Stimulated activated CD4-positive, alpha-beta T cell treated with anti-CD3 and anti-CD28 coated beads, TNF-alpha, amount 100 ng/mL, for 24 hours (primary cell): ENCODE measurements around the gene VDAC1.

ENCODE experiments used
- DNase-seq, 3 experiments: peaks; one replicate each; pipeline ENCODE4 v3.0.0-alpha.2; 2020; ENCODE audit warnings: low read depth in 3 of 3

VDAC1 gene

GRCh38 chr5:134025786-134026185 is 21.0 kb upstream of the VDAC1 start:
- no peak for DNase-seq

- no peak for DNase-seq
Observed at GRCh38 chr5:134024811-134025210, 20.0 kb upstream of the VDAC1 start.

GRCh38 chr5:134022333-134022732 is 17.6 kb upstream of the VDAC1 start:
- DNase-seq = no peak

- DNase-seq = no peak
Observed at GRCh38 chr5:134020188-134020587, 15.4 kb upstream of the VDAC1 start.

- DNase-seq = no peak
Observed at GRCh38 chr5:134019636-134020035, 14.9 kb upstream of the VDAC1 start.

- DNase-seq = no peak
Observed at GRCh38 chr5:134018986-134019316, 14.2 kb upstream of the VDAC1 start.

GRCh38 chr5:134018154-134018985 is 13.6 kb upstream of the VDAC1 start:
- no peak for DNase-seq

GRCh38 chr5:134008266-134008749 is 3.5 kb upstream of the VDAC1 start:
- no peak for DNase-seq

GRCh38 chr5:134007581-134008265 is 2.9 kb upstream of the VDAC1 start:
- DNase-seq = no peak

GRCh38 chr5:134006115-134006514 is 1.3 kb upstream of the VDAC1 start:
- DNase-seq = no peak

- DNase-seq = no peak
Observed at GRCh38 chr5:134005417-134006061, 764 bp upstream of the VDAC1 start.

- DNase-seq = peak; percentile 22 to 53 (median 29)
Observed at GRCh38 chr5:134003817-134004625, 754 bp downstream of the VDAC1 start.

GRCh38 chr5:134003064-134003816 is 1.5 kb downstream of the VDAC1 start:
- peak; percentile 11 to 33 (median 32) for DNase-seq

- no peak for DNase-seq
Observed at GRCh38 chr5:134001938-134002731, 2.6 kb downstream of the VDAC1 start.

- no peak for DNase-seq
Observed at GRCh38 chr5:134000696-134001453, 3.9 kb downstream of the VDAC1 start.

GRCh38 chr5:134000091-134000511 is 4.7 kb downstream of the VDAC1 start:
- no peak for DNase-seq

- no peak for DNase-seq
Observed at GRCh38 chr5:133998807-133999206, 6.0 kb downstream of the VDAC1 start.

GRCh38 chr5:133998042-133998441 is 6.7 kb downstream of the VDAC1 start:
- no peak for DNase-seq

GRCh38 chr5:133996683-133997252 is 8.0 kb downstream of the VDAC1 start:
- DNase-seq = no peak
